ENCODE data around the gene IRGC.
A peak's percentile ranks its signal among the peaks of the same experiment; 100 is the strongest.

The IRGC gene

DNA sequence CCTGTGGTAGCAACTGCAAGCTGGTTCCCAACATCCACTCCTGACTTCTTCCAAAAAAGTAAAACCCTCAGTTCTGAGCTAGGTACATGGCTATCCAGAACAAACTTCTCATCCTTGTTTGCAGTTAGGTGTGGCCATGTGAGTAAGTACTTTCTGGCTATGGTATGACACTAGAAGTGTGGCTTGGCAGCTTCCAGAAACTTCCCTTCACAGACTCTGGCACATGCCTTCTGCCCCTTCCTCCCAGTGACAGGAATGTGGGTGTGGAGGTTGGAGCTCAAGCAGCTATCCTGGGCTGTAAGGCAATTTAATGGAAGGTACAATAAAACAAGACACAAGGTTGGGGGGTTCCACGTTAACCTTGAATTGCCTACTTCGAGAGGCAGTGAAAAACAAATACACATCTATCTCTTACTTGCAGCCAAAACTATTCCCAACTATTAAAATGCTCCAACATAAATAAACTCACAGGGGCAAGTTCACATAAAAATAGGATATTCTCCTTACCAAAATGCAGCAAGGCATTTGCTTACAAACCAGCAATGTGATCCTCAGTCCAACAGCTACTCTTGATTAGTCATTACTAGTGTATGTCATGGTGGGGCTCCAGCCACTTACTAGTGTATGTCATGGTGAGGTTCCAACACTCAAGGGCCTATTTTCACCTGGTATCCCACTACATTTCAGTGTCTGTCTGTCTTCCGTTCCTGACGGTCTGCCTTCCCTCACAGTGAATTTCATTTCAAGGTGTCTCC, 35.8 kb downstream of the IRGC start:
- Histone ChIP-seq H3F3A (ENCODE audit: insufficient read depth, low read length) (0 out of 2 replicates have a peak, but pooled peaks cover 4% of the 10 kb centered on the region), H3K4me2 (ENCODE audit: low read length) (no peak overlapping the region), H3K27ac (ENCODE audit: low read depth, low read length, poor library complexity, severe bottlenecking) (peak overlapping the region; percentile 45), H4K20me1 (ENCODE audit: insufficient read depth, low read length) (no peaks in the 10 kb centered on the region), H3K79me2 (ENCODE audit: insufficient read depth, low read length) (no peaks in the 10 kb centered on the region), H3K27me3 (ENCODE audit: insufficient read depth, low read length) (no peaks in the 10 kb centered on the region), H3K9ac (ENCODE audit: low read length) (no peak overlapping the region), H3K4me1 (ENCODE audit: insufficient read depth, low read length, severe bottlenecking) (peaks cover 40% of the 10 kb centered on the region), H3K9me2 (ENCODE audit: low read depth, low read length) (no peaks in the 10 kb centered on the region), H3K9me3 (ENCODE audit: low read length) (no peaks in the 10 kb centered on the region), H3K36me3 (ENCODE audit: insufficient read depth, low read length) (peaks cover 57% of the 10 kb centered on the region), H3K4me3 (ENCODE audit: low read depth, low read length, poor library complexity, severe bottlenecking) (no peak overlapping the region), H2AFZ (ENCODE audit: low read length) (no peak overlapping the region)
- TF ChIP-seq EZH2 (IDR thresholded peaks at IDR 0.05; ENCODE audit: borderline replicate concordance, low read length) = no peak
- TF ChIP-seq, protein P1, sequence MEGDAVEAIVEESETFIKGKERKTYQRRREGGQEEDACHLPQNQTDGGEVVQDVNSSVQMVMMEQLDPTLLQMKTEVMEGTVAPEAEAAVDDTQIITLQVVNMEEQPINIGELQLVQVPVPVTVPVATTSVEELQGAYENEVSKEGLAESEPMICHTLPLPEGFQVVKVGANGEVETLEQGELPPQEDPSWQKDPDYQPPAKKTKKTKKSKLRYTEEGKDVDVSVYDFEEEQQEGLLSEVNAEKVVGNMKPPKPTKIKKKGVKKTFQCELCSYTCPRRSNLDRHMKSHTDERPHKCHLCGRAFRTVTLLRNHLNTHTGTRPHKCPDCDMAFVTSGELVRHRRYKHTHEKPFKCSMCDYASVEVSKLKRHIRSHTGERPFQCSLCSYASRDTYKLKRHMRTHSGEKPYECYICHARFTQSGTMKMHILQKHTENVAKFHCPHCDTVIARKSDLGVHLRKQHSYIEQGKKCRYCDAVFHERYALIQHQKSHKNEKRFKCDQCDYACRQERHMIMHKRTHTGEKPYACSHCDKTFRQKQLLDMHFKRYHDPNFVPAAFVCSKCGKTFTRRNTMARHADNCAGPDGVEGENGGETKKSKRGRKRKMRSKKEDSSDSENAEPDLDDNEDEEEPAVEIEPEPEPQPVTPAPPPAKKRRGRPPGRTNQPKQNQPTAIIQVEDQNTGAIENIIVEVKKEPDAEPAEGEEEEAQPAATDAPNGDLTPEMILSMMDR (IDR thresholded peaks at IDR 0.05; ENCODE audit: low read length) = no peak

DNA sequence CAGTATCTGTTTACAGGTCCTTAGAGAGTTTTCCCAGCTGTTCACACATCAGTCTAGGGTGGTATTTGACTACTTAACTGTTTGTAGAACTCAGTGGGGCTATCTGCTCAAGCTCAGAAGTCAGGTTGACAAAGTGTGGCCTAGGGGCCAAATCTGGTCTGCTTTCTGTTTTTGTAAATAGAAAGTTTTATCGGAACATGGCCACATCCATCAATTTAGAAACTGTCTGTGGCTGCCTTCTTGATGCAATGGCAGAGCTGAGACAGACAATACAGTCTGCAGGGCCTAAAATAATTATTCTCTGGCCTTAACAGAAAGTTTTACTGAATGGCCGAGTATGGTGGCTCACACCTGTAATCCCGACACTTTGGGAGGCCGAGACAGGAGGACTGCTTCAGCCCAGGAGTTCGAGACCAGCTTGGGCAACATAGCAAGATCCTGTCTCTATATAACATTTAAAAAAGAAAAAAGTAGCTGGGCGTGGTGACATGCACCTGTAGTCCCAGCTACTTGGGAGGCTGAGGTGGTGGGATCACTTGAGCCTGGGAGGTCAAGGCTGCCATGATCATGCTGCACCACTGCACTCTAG, 36.5 kb downstream of the IRGC start:
- Histone ChIP-seq H4K20me1 (ENCODE audit: insufficient read depth, low read length) (no peaks in the 10 kb centered on the region), H3K4me2 (ENCODE audit: low read length) (no peak overlapping the region), H3K9me2 (ENCODE audit: low read depth, low read length) (no peaks in the 10 kb centered on the region), H3K9me3 (ENCODE audit: low read length) (no peaks in the 10 kb centered on the region), H3K27me3 (ENCODE audit: insufficient read depth, low read length) (no peaks in the 10 kb centered on the region), H2AFZ (ENCODE audit: low read length) (no peak overlapping the region), H3K79me2 (ENCODE audit: insufficient read depth, low read length) (no peaks in the 10 kb centered on the region), H3K4me1 (ENCODE audit: insufficient read depth, low read length, severe bottlenecking) (peaks cover 46% of the 10 kb centered on the region), H3F3A (ENCODE audit: insufficient read depth, low read length) (0 out of 2 replicates have a peak, but pooled peaks cover 4% of the 10 kb centered on the region), H3K4me3 (ENCODE audit: low read depth, low read length, poor library complexity, severe bottlenecking) (no peak overlapping the region), H3K36me3 (ENCODE audit: insufficient read depth, low read length) (peaks cover 50% of the 10 kb centered on the region), H3K27ac (ENCODE audit: low read depth, low read length, poor library complexity, severe bottlenecking) (peak overlapping the region; percentile 96), H3K9ac (ENCODE audit: low read length) (no peak overlapping the region)
- TF ChIP-seq, protein P1 (IDR thresholded peaks at IDR 0.05; ENCODE audit: low read length) = no peak
- no peak for TF ChIP-seq EZH2 (IDR thresholded peaks at IDR 0.05; ENCODE audit: borderline replicate concordance, low read length)

DNA sequence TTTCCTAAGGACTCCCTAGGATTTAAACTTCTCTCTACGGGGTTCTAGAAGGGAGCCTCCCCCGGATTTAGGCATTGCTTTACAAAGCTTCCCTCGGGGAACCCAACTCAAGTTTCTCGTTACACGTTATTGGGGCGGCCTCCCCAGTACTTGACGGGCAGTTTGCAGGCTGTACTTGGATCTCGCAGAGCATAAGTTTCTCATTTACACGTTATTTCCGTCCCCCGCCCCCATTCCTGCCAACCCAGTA, 38.3 kb downstream of the IRGC start:
- Histone ChIP-seq H3K27me3 (ENCODE audit: insufficient read depth, low read length) (no peaks in the 10 kb centered on the region), H3K4me1 (ENCODE audit: insufficient read depth, low read length, severe bottlenecking) (peaks cover 45% of the 10 kb centered on the region), H3K4me2 (ENCODE audit: low read length) (peak overlapping the region; percentile 85), H3K4me3 (ENCODE audit: low read depth, low read length, poor library complexity, severe bottlenecking) (peak overlapping the region; percentile 90), H3K27ac (ENCODE audit: low read depth, low read length, poor library complexity, severe bottlenecking) (peak overlapping the region; percentile 96), H3F3A (ENCODE audit: insufficient read depth, low read length) (0 out of 2 replicates have a peak, but pooled peaks cover 4% of the 10 kb centered on the region), H2AFZ (ENCODE audit: low read length) (no peak overlapping the region), H4K20me1 (ENCODE audit: insufficient read depth, low read length) (no peaks in the 10 kb centered on the region), H3K36me3 (ENCODE audit: insufficient read depth, low read length) (peaks cover 32% of the 10 kb centered on the region; the same call in 1 of the 2 replicates), H3K9ac (ENCODE audit: low read length) (peak overlapping the region; percentile 99), H3K79me2 (ENCODE audit: insufficient read depth, low read length) (no peaks in the 10 kb centered on the region), H3K9me3 (ENCODE audit: low read length) (no peaks in the 10 kb centered on the region), H3K9me2 (ENCODE audit: low read depth, low read length) (no peaks in the 10 kb centered on the region)
- no peak for TF ChIP-seq EZH2 (IDR thresholded peaks at IDR 0.05; ENCODE audit: borderline replicate concordance, low read length)
- TF ChIP-seq, protein P1 (IDR thresholded peaks at IDR 0.05; ENCODE audit: low read length) = no peak

All from OCI-LY1 (cell line).